AG08395 (cell line): ENCODE results near the gene SAYSD1.

Source experiments
- DNase-seq: peaks from one replicate; pipeline ENCODE4 v3.0.0; 2012; ENCODE audit warnings: mixed read lengths, low spot score

The SAYSD1 gene

DNA sequence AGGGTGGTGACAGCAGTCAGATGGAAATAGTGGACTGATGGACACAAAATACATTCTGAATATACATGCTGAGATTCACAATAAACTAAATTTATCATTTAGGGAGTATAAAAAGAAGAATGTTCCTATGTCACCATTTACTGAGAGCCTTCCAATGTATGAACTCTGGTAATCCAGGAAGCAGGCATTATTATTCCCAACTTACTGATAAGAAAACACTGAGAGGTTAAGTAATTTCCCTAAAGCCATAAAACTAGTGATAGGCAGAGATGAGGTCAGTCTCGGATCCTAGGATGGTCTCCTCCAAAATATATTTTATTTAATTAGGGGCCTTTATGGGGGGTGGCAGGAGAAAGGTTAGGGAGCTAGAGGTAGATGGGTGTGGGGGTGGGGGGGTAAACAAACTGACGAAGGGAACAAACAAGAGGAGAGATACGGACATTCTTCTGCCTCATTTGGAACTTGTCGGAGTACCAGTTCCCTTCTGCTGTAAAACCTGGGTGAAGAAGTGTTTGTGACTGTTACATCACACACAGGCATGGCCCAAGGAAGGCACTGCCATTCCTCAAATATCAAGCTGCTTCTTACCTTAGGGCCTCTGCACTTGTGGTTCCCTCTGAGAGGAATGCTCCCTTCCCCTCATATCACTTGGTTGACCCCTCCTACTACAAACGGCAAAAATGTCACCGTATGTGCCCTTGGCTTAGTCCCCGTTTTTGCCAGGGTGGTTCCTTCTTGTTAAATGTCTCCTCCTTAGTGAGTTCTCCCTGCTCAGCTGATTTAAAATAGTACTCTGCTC is 6.7 kb downstream of the SAYSD1 start:
- no peak for DNase-seq

DNA sequence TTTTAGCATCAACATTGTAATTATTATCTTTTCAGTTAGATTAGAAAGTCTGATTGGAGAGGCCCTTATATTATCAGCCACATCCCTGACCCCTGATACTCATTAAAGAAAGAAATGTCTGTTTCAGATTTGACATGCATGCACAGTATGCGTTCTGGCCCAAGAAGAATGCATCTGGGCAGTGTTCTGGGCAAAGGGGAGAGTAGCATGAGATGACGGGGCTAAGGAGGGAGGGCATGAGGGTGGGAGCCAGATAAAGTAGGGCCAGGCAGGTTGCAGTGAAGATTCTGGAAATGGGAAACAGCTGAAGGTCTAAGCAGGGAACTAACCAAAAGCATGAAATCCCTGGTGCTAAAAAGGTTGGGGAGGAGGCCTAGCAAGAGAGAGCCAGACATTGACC is 7.3 kb downstream of the SAYSD1 start:
- DNase-seq: no peak

DNA sequence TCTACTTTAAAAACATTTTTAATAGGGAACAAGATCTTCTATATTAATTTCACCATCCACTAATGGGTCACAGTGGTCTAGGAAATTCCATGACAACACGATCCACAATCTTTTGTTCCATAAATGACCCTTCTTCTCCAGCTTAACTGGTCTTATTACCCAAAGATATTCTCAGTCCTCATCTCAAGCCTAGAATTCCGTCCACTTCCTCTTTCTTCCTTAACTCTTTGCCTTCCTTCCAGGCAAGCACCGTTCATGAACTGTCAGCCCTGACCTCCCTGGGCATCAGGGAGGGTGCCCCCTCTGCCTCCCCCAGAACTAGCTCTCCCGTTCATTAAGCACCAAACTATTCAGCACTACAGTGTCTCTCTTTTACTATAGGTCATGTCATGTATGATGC is 8.0 kb downstream of the SAYSD1 start:
- no peak for DNase-seq

DNA sequence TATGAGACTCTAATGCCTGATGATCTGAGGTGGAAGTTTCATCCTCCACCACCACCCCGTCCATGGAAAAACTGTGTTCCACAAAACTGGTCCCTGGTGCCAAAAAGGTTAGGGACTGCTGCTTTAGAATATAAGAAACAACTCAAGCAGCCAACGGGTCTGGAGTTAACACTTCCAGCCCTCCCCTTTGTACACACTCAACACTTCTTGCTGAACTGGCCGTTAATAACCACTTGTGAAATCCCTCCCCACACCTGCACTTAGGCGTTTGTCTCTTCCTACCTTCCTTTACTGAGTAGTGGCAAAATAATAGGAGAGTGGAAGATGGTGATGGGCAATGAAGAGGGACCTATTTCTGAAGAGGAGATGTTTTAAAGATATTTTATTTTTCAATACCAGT is 10.5 kb downstream of the SAYSD1 start:
- no peak for DNase-seq

DNA sequence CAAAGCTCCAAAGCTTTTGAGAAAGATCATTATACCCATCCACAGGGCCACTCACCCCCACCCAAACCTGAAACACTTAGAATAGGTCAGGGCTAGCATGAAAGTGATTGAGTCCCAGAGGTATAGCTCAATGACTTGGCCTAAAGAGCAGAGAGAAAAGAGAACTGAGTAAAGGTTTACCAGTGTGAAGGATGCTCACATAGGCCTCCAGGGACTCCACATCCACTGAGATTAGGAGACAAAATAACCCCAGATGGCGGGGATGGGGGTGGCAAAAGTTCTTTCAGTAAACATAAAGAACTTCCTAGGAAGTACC is 12.2 kb downstream of the SAYSD1 start:
- no peak for DNase-seq

DNA sequence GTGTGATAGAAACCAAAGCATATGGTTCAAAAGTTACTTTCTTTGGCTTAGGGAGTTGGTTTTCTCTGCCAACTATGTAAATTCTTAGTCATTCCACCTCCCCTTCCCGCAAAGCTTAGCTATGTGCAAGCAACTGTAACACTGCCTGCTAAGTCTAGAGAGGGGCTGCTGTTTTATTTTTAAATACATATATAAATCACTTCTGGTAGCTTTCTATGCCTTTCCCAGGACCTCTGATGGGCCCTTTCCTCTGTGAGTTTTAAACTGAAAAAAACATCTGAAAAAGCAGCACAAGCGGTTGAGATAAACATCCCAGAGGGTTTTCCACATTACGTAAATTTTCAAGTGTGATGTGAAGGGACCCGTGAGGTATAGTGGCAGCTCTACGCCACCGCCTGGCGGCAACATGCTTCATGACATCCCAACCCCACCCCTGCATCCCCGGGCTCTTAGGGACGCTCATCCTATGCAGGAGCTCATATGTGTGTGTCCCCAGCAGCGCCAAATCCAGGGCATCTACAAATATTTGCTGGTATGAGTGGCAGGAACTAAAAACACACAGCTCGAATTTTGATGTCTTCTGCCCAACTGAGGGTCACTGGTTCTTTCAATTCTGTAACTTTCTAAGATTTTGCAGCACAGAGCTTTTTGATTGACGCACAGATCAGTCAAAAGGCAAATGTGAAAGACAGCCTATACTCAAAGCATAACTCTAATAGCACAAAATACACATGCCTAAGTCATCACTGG is 12.7 kb downstream of the SAYSD1 start:
- DNase-seq: peak; percentile 16

DNA sequence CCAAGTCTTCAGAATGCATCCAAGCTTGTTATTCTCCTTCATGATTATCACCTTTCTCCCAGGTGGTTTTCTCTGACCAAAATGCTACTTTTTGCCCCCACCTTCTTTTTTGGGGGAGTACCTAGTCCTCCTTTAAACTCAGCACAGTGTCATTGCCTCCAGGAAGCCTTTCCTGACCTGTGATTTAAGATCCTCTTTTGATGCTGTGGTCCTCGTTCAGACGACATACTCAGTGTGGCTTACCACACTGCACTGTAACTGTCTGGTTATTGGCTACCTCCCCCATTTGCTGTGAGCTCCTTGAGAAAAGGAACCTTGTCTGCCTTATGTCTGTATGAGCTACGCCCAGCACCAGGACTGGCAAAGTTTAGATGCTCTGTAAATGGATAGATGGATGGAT is 14.6 kb downstream of the SAYSD1 start:
- no peak for DNase-seq

DNA sequence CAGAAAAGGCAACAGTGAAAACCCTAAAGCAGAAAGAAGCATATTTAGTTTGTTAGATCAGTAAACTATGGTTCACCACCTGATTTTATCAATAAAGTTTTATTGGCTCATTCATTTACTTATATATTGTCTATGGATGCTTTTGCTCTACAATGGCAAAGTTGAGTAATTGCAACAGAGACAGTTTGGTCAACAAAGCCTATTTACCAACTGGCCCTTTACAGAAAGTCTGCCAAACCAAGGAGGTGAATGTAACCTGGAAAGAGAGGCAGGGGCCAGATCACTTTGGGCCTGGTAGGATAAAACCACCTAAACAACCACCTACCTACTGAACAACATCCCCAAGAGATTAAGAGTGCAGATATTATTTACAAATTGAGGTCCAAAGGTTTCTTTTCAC is 19.4 kb downstream of the SAYSD1 start:
- DNase-seq: no peak

DNA sequence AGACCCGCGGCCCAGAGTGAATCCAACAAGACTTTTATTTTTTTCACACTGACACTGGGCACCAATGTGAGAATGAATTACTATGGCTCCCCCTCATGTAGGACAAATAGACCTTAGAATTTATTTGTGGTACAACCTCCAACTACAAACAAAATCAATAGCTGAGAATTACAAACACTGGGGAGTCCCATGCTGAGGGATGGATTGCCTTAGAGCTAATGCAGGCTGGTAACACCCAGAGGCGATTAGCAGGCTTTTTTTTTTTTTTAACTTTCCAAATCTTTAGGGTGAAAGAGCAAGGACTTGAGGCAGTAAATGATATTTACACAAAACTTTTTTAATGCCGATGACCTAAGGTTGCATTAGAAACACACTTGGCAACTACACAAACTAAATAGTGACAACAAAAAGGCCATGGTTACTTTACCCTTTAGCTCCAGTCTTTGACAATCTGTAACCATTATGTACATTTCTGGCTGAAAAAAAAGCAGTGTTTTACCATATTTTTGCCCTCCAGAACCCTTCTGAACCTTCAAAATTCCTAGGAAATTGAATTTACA is 21.8 kb downstream of the SAYSD1 start:
- no peak for DNase-seq

DNA sequence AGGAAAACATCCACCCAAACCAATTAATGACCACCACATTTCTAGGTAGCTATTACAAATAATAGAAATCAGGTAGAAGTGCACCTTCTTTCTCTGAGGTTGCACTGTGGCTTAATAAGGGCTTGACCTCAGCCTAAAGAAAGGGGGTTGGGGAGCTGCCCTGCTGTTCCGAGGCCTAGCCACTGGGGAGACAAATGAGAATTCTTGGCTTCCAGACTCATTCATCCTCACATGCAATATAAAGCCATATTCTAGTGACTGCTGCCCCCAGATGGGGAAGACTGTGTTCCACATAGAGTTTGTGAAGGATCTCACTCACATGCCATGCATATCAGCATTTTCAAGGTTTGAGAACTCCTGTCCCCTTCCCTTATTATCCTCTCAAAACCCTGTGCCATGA is 22.9 kb downstream of the SAYSD1 start:
- no peak for DNase-seq

DNA sequence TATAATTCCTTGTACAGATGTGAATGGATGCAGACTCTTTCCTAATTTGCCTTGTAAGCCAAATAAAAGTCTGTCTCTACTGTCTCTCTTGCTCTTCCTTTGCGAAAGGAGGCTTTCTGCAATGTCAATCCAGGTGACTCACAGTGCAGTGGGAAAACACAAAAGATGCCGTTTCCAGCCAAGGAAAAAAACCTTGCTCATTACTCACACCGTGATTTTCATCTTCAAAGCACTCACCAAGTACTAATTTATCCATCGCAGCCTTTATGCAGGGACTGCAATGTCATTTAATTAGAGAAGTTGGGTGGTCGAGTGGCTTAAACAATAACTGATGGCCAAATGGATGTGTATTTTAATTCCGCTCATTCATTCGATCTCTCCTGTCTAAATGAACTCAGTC is 23.8 kb downstream of the SAYSD1 start:
- DNase-seq: no peak

DNA sequence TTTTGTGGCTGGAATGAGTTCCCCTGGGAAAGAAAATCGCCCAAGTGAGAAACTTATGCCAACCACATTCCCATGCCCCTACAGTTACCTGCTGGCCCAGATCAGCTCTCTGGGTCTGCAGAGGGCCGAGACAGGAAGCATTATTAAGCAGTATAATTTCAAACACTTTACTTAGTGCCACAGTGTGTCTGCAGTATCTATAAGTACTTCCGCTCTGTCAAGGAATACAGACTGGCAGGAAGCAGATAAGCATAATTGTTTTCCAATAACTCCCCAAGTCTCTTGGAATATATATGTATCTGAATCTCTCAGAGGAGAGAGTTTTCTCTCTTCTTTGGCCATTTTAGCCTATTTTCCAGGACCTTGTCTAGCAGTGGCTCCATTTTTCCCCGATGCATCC is 24.9 kb downstream of the SAYSD1 start:
- DNase-seq: no peak

DNA sequence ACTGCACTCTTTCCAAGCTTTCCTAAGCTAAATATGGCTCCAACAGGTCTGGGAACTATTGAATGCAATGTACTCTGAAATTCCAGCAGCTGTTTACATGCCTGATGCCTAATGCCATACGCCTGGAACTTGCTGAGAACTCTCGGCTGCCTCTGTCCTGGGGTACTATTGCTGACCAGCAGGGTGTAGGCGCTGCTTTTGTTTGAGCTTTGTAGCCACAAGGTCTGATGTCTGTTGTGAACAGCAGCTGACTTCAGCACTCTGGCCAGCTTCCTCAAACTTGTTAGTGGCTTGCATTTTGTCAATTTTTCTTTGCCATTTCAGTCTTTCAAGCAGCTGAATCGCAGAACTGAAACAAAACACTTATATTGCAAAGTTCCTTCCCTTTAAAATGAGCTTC is 26.7 kb downstream of the SAYSD1 start:
- peak; percentile 61 for DNase-seq

DNA sequence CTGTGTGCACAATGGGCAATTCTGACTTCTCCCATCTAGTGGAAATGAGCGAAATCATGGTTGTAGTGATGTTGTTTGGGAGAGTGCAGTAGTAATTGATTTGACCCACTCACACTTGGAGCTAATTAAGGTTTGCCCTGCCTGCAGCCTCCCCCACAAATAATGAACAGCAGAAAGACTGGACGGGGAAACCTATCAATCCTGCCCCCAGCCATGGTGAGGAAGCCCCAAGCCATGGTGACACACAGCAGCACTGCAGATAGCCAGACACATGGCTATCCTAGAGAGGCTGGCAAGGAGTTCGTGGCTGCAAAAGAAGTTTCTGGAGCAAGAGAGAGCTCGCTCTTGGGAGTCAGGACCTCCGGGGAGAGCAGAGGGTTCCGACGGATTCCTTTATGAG is 27.8 kb downstream of the SAYSD1 start:
- no peak for DNase-seq

DNA sequence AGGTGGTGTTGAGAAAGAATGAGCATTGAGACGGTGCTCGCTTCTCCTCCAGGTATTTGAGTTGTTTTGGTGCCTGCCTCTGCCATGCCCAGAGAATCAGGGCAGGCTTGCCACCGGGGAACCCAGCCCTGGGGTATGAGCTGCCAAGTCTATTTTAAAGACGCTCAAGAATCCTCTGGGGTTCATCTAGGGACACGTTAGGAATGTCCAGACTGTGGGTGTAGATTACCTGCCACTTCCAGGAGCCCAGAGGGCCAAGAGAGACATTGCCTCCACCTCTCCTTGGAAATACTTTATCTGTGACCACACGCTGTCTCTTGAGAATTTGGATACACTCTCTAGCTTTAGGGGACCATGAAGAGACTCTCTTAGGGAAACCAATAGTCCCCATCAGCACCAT is 28.3 kb downstream of the SAYSD1 start:
- no peak for DNase-seq

DNA sequence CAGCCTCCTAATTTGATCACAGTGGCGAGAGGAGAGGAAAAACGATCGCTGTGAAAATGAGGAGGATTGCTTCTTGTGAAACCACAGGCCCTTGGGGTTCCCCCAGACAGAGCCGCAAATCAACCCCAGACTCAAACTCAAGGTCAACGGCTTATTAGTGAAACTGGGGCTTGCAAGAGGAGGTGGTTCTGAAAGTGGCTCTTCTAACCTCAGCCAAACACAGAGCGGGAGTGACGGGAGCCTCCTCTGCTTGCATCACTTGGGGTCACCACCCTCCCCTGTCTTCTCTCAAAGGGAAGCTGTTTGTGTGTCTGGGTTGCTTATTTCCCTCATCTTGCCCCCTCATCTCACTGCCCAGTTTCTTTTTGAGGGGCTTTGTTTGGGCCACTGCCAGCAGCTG is 28.7 kb downstream of the SAYSD1 start:
- no peak for DNase-seq

DNA sequence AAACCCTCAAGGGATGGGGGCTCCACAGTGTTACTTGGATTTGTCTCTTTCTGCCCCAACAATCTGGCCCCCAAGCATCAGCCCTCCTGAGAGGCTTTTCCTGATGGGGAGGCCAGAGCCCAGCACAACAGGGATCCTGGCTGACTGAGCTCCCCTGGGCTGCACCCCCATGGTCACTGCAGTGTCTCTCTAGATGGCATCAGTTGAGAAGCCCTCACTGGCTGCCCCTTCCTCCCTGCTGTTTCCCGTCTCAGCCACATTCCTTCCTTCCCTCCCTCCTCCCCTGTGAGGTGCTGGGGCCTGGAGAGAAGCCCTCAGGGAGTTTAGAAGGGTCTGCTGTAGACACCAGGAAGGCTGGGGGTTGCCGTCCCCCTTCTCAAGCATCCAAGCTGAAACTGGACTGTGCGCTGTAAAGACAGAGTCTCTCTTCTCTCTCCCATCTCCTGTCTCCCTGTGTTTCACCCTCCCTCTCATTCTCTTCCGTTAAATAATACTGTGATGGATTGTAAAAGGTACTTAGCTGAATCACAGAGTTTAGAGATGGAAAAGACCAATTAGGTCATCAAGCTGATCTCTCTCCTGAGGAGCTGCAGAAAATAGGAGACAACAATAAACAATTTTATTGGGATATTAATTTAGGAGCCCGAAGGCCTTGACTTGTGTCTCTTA is 29.7 kb downstream of the SAYSD1 start:
- no peak for DNase-seq

DNA sequence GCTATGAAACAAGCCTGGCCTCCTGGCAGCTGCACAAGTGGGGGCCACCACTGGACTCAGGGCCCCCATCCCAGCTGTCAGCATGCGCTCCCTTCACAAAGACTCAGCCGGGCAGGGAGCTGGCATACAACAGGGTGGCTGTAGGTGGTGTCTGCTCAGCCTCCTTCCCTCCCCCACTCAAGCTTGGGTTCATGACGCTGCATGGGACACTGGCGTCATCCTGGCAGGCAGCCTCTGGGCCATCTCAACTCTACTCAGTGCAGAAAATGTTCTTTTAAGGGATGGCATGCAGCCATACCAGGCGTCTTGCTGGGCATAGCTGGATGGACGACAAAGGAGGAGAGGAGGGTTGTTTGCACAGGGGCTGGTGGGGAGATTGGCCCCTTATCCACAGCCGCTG is 30.5 kb downstream of the SAYSD1 start:
- no peak for DNase-seq

DNA sequence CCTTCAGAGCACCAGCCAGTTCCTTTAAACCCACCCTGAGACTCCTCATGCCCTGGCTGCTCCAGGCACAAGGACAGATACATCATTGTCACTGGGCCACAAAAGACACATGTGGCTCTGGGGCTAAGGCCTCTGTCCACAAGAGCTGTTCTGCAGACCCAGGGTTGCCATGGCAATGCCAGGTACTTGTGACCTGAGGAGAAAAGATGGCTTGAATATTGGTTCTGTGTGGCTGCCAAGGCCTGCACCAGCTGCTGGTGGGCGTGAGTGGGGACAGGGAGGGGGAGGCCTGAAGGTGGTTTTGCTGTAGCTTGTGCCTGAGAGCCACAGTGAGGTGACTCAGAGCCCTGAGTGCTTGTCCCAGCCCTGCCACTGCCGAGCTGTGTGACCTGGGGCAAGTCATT is 31.8 kb downstream of the SAYSD1 start:
- no peak for DNase-seq

DNA sequence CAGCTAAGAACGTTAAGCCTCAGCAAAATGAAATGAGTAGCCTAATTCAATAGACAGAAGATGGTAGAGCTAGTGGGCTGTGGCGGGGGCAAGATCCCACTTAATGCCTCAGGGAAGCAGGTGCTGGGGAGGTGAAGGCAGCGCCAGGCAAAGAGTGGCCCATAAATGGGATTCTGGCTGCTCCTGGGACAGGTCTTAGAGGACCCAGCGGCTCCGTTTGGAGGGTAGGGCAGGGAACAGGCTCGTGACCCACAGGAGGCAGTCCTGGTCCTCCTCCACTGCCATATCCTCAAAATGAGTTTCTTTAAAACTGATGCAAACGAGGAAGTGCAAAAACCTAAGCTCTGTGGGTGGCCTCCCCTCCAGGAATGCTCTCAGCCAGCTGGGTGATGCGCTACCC is 32.7 kb downstream of the SAYSD1 start:
- no peak for DNase-seq

DNA sequence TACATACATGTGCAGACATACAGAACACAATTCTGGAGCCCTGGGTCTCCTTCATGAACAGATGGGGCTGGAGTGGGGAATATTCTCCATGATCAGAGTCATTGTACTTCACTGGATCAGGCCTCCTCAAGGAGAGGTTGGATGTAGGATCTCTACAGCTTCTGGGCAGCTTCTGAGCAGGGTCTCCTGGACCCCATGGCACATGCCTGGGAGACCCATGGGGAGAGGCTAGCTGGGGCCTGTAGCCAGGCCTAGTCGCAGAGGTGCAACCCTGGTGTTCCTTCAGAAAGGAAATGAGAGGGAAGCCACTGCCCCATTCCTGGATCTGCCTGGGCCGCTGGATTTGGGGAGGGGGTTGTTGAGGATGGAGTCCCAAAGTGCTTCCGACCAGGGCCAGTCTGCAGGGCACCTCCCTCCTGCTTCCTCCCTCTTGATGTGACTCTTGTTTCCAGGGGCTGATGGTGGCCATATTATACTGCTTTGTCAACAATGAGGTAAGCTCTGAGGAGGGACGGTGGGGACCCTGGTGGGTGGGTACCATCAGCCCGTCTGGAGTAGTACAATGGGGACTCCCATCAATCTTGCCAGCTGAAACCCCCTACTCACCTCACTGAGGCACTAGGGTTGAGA is 34.6 kb downstream of the SAYSD1 start:
- DNase-seq: no peak
